Measurements from ENCODE around the gene PELI2. TPM values are rescaled to one million over a fixed set of nuclear protein-coding genes. Genes with fewer than 3 reads are reported as not detected.

The PELI2 gene
- total and polyA plus RNA-seq, 2 donors (not counting 1 experiment from before 2014, with no cell fraction given): 15.5 to 29.2 TPM

- no peak overlapping the region for H3K9ac ChIP-seq (ENCODE audit: insufficient read depth, low read length)
- no peak overlapping the region for H2AFZ ChIP-seq (ENCODE audit: low read length)
- H3K4me2 ChIP-seq (ENCODE audit: extremely low read depth, insufficient read depth, low read length): no peak overlapping the region
- no peaks in the 10 kb centered on the region for H3K79me2 ChIP-seq (ENCODE audit: control insufficient read depth, insufficient read depth, low read length)
- H3K27ac ChIP-seq (ENCODE audit: insufficient read depth, low read length): no peak overlapping the region
- H3K4me3 ChIP-seq (replicated peaks in 1 of 4; ENCODE audit: control extremely low read depth in 1 of 4, insufficient read depth in 1 of 4, low read depth in 3 of 4, low read length in 4 of 4): no peak overlapping the region
- no peak for DNase-seq (ENCODE audit: low read depth in 2 of 2)
- H3K27me3 ChIP-seq (ENCODE audit: control insufficient read depth, insufficient read depth, low read length): no peaks in the 10 kb centered on the region
- H3K4me1 ChIP-seq (ENCODE audit: control insufficient read depth, extremely low read depth, insufficient read depth, low read length): no peaks in the 10 kb centered on the region
- H3K9me3 ChIP-seq (ENCODE audit: control insufficient read depth, insufficient read depth, low read depth, low read length): no peaks in the 10 kb centered on the region
- no peaks in the 10 kb centered on the region for H4K20me1 ChIP-seq (ENCODE audit: control insufficient read depth, extremely low read depth, insufficient read depth, low read length)
- H3K36me3 ChIP-seq (ENCODE audit: control insufficient read depth, insufficient read depth, low read length): no peaks in the 10 kb centered on the region
- TF ChIP-seq, protein P1, sequence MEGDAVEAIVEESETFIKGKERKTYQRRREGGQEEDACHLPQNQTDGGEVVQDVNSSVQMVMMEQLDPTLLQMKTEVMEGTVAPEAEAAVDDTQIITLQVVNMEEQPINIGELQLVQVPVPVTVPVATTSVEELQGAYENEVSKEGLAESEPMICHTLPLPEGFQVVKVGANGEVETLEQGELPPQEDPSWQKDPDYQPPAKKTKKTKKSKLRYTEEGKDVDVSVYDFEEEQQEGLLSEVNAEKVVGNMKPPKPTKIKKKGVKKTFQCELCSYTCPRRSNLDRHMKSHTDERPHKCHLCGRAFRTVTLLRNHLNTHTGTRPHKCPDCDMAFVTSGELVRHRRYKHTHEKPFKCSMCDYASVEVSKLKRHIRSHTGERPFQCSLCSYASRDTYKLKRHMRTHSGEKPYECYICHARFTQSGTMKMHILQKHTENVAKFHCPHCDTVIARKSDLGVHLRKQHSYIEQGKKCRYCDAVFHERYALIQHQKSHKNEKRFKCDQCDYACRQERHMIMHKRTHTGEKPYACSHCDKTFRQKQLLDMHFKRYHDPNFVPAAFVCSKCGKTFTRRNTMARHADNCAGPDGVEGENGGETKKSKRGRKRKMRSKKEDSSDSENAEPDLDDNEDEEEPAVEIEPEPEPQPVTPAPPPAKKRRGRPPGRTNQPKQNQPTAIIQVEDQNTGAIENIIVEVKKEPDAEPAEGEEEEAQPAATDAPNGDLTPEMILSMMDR (conservative IDR thresholded peaks at IDR 0.05 in 1 of 2, IDR thresholded peaks at IDR 0.05 in 1 of 2; ENCODE audit: low read depth in 1 of 2, low read length in 2 of 2): no peak
- TF ChIP-seq EZH2 (IDR thresholded peaks at IDR 0.05; ENCODE audit: low read length, missing control alignments): no peak
These were observed 88.4 kb downstream of the PELI2 start for GRCh38 chr14:56206596-56206995.

DNA sequence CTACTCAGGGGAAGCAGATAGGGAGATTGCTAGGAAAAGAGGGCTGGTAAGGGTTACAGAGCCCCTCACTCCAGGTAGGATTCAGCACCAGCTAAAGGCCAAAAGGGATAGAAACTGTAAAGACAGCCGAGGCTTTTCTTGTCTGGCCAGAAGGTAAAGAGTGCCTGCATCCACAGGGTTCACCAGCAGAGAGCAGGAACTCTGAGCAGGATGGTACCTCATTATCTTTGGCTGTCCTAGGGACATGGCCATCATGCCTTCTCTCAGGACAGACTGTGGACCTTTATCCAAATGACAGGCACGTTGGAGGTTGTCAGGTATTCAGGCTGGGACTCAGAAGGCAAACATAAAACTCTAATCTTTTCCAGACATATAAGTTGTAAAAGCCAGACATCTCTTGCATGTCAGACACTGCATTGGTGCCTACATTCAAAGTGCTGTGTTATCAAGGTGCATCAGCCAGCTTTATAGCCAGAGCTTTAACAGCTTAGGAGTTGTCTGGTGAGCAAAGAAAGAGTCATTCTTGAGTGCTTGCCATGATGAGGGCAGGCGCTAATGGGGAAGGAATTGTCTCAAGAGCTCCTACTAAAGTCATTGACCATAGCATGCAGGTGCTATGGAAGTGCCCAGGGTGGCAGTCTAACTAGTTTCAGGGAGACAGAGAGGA, 89.5 kb downstream of the PELI2 start:
- Histone ChIP-seq H3K27me3 (ENCODE audit: control insufficient read depth, insufficient read depth, low read length) (no peaks in the 10 kb centered on the region), H3K79me2 (ENCODE audit: control insufficient read depth, insufficient read depth, low read length) (no peaks in the 10 kb centered on the region), H3K27ac (ENCODE audit: insufficient read depth, low read length) (no peak overlapping the region), H3K4me1 (ENCODE audit: control insufficient read depth, extremely low read depth, insufficient read depth, low read length) (no peaks in the 10 kb centered on the region), H4K20me1 (ENCODE audit: control insufficient read depth, extremely low read depth, insufficient read depth, low read length) (no peaks in the 10 kb centered on the region), H3K4me3 (replicated peaks in 1 of 4; ENCODE audit: control extremely low read depth in 1 of 4, insufficient read depth in 1 of 4, low read depth in 3 of 4, low read length in 4 of 4) (no peak overlapping the region), H3K9me3 (ENCODE audit: control insufficient read depth, insufficient read depth, low read depth, low read length) (no peaks in the 10 kb centered on the region), H2AFZ (ENCODE audit: low read length) (no peak overlapping the region), H3K9ac (ENCODE audit: insufficient read depth, low read length) (no peak overlapping the region), H3K4me2 (ENCODE audit: extremely low read depth, insufficient read depth, low read length) (no peak overlapping the region), H3K36me3 (ENCODE audit: control insufficient read depth, insufficient read depth, low read length) (no peaks in the 10 kb centered on the region)
- peak in 1 of 2 donors; percentile 45 for DNase-seq (ENCODE audit: low read depth in 2 of 2)
- TF ChIP-seq, protein P1 (conservative IDR thresholded peaks at IDR 0.05 in 1 of 2, IDR thresholded peaks at IDR 0.05 in 1 of 2; ENCODE audit: low read depth in 1 of 2, low read length in 2 of 2): no peak
- no peak for TF ChIP-seq EZH2 (IDR thresholded peaks at IDR 0.05; ENCODE audit: low read length, missing control alignments)

DNA sequence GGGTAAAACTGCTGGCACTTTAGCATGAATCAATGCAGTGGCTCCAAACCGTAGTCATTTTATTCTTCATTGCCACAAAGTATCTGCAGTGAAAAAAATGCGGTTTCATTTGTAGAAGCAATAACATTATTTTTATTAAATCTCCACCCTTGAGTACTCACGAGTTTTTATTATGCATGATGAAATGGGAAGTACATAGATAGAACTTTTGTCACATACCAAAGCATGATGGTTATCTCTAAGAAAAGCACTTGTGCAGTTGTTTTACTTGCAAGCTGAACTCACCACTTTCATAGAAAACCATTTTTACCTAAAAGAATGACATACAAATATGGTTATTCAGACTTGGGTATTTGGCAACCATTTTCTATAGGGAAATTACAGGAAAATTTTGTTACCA, 90.3 kb downstream of the PELI2 start:
- H3K27me3 ChIP-seq (ENCODE audit: control insufficient read depth, insufficient read depth, low read length): no peaks in the 10 kb centered on the region
- no peaks in the 10 kb centered on the region for H3K9me3 ChIP-seq (ENCODE audit: control insufficient read depth, insufficient read depth, low read depth, low read length)
- H3K4me1 ChIP-seq (ENCODE audit: control insufficient read depth, extremely low read depth, insufficient read depth, low read length): no peaks in the 10 kb centered on the region
- no peak overlapping the region for H3K4me2 ChIP-seq (ENCODE audit: extremely low read depth, insufficient read depth, low read length)
- H3K36me3 ChIP-seq (ENCODE audit: control insufficient read depth, insufficient read depth, low read length): no peaks in the 10 kb centered on the region
- no peak overlapping the region for H3K4me3 ChIP-seq (replicated peaks in 1 of 4; ENCODE audit: control extremely low read depth in 1 of 4, insufficient read depth in 1 of 4, low read depth in 3 of 4, low read length in 4 of 4)
- no peak for DNase-seq (ENCODE audit: low read depth in 2 of 2)
- H3K79me2 ChIP-seq (ENCODE audit: control insufficient read depth, insufficient read depth, low read length): no peaks in the 10 kb centered on the region
- H4K20me1 ChIP-seq (ENCODE audit: control insufficient read depth, extremely low read depth, insufficient read depth, low read length): no peaks in the 10 kb centered on the region
- no peak overlapping the region for H3K9ac ChIP-seq (ENCODE audit: insufficient read depth, low read length)
- TF ChIP-seq, protein P1 (conservative IDR thresholded peaks at IDR 0.05 in 1 of 2, IDR thresholded peaks at IDR 0.05 in 1 of 2; ENCODE audit: low read depth in 1 of 2, low read length in 2 of 2): no peak
- TF ChIP-seq EZH2 (IDR thresholded peaks at IDR 0.05; ENCODE audit: low read length, missing control alignments): no peak
- no peak overlapping the region for H2AFZ ChIP-seq (ENCODE audit: low read length)
- H3K27ac ChIP-seq (ENCODE audit: insufficient read depth, low read length): no peak overlapping the region
